Measurements from ENCODE around the gene NR3C1.

Gene NR3C1

GRCh38 chr5:143248822-143249579, 154.5 kb downstream of the NR3C1 start:
- H3K4me3 ChIP-seq (ENCODE audit: low read length), result no peak overlapping the region
- DNase-seq (ENCODE audit: low read depth), result peak; percentile 82
- no peak for TF ChIP-seq CTCF (conservative IDR thresholded peaks at IDR 0.05; ENCODE audit: low read length)

- TF ChIP-seq CTCF (conservative IDR thresholded peaks at IDR 0.05; ENCODE audit: low read length), result no peak
- DNase-seq (ENCODE audit: low read depth), result no peak
- H3K4me3 ChIP-seq (ENCODE audit: low read length), result no peak overlapping the region
Observed at GRCh38 chr5:143248391-143248790, 155.1 kb downstream of the NR3C1 start.

- H3K4me3 ChIP-seq (ENCODE audit: low read length), result no peak overlapping the region
- DNase-seq (ENCODE audit: low read depth), result no peak
- TF ChIP-seq CTCF (conservative IDR thresholded peaks at IDR 0.05; ENCODE audit: low read length), result no peak
Observed at GRCh38 chr5:143247134-143247815, 156.2 kb downstream of the NR3C1 start.

- peak; percentile 89 for DNase-seq (ENCODE audit: low read depth)
- no peak overlapping the region for H3K4me3 ChIP-seq (ENCODE audit: low read length)
- TF ChIP-seq CTCF (conservative IDR thresholded peaks at IDR 0.05; ENCODE audit: low read length), result no peak
Observed at GRCh38 chr5:143245929-143246561, 157.4 kb downstream of the NR3C1 start.

- peak overlapping the region; percentile 53 for H3K4me3 ChIP-seq (ENCODE audit: low read length)
- peak; percentile 32 for DNase-seq (ENCODE audit: low read depth)
- no peak for TF ChIP-seq CTCF (conservative IDR thresholded peaks at IDR 0.05; ENCODE audit: low read length)
Observed at GRCh38 chr5:143244990-143245389, 158.5 kb downstream of the NR3C1 start.

GRCh38 chr5:143244000-143244736, 159.3 kb downstream of the NR3C1 start:
- DNase-seq (ENCODE audit: low read depth), result peak; percentile 99
- no peak for TF ChIP-seq CTCF (conservative IDR thresholded peaks at IDR 0.05; ENCODE audit: low read length)
- H3K4me3 ChIP-seq (ENCODE audit: low read length), result peak overlapping the region; percentile 53
